VCaP (cell line): ENCODE measurements around the gene CC2D2B.
"Not testable (repeated sequence)": the region's sequence is repeated elsewhere in the genome, so short reads cannot be mapped to it uniquely, and the experiment has no call there.

Source experiments
- H3K27ac ChIP-seq: fragments of 450-650 bp; 2 replicates; pipeline ENCODE4 v1.5.1; 2017
- TF ChIP-seq, protein P1 (sequence below): fragments of 450-650 bp; conservative IDR thresholded peaks from 2 replicates; pipeline ENCODE4 v1.5.1; 2017; ENCODE audit warnings: mild to moderate bottlenecking, moderate library complexity

The CC2D2B gene

DNA sequence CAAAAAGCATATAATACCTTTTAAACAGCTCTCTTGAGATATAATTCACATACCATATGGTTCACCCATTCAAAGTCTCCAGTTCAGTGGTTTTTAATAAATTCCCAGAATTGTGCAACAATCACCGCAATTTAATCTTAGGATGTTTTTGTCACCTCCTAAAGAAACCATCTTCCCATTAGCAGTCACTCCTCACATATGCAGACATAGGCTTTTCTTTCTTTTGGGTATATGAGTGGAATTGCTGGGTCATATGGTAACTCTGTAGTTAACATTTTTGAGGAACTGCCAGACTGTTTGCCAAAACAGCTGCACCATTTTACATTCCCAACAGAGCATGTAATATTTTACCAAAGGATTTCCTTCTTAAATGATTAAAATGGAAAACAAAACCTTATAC is 57.0 kb downstream of the CC2D2B start:
- H3K27ac ChIP-seq: no peak overlapping the region
- TF ChIP-seq, protein P1, sequence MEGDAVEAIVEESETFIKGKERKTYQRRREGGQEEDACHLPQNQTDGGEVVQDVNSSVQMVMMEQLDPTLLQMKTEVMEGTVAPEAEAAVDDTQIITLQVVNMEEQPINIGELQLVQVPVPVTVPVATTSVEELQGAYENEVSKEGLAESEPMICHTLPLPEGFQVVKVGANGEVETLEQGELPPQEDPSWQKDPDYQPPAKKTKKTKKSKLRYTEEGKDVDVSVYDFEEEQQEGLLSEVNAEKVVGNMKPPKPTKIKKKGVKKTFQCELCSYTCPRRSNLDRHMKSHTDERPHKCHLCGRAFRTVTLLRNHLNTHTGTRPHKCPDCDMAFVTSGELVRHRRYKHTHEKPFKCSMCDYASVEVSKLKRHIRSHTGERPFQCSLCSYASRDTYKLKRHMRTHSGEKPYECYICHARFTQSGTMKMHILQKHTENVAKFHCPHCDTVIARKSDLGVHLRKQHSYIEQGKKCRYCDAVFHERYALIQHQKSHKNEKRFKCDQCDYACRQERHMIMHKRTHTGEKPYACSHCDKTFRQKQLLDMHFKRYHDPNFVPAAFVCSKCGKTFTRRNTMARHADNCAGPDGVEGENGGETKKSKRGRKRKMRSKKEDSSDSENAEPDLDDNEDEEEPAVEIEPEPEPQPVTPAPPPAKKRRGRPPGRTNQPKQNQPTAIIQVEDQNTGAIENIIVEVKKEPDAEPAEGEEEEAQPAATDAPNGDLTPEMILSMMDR: no peak

DNA sequence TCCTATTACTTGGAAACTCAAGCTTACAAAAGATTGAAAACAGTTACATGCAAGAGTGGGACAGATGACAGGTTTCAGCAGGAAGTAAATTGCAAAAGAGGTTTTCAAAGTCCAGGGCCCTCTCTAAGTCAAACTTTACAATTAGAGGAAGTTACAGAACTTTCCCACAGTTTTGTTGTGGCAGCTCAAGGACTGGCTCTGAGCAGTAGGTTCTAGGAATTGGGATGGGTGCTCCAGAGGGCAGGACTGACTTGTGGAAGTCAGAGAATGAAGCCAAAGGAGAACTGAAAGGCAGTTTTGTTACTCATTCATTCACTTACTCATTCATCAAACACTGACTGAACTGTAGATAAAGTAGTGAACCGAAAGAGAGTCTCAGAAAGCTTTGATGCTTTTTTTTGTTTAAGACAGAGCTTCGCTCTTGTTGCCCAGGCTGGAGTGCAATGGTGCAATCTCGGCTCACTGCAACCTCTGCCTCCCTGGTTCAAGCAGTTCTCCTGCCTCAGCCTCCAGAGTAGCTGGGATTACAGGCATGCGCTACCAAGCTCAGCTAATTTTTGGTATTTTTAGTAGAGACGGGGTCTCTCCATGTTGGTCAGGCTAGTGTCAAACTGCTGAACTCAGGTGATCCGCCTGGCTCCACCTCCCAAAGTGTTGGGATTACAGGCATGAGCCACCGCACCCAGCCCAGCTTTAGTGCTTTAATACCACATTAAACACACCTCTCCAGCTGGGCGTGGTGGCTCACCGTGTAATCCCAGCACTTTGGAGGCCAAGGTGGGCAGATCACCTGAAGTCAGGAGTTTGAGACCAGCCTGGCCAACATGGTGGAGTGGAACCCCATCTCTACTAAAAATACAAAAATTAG is 68.8 kb downstream of the CC2D2B start:
- H3K27ac ChIP-seq: no peak overlapping the region
- TF ChIP-seq, protein P1: no peak

- H3K27ac ChIP-seq: no peak overlapping the region
- TF ChIP-seq, protein P1: no peak
Measured at GRCh38 chr10:95982200-95982599, 74.4 kb downstream of the CC2D2B start.

DNA sequence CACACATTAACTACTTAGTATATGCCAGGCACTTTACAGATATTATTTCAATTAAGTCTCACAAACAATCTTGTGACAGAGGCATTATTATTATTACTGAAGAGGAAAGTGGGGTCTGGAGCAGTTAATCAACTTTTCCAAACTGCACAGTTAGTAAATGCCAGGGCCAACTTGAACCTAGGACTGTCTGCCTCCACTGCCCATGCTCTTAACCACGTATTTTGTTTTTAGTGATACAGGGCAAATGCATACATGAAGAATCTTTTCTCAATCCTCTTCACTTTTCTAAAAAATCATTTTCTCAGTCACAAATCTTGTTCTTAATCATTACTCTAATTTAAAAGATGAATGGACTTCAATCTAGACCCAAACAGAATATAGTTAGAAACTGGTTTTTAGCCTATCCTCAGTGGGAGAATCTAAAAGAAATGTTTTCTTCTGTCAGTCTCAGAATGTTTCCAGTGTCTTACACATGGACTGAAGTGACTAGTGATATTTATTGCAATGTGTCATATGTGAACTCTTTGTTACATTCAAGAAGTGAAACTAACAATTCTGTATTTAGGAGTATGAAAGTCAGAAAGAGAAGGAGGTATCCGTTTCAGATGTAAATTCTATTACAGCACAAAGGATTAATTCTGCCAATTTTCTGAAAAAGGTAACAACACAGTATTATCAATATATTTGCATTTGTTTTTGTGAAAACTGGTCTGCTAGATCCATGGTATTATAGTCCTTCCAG is 80.1 kb downstream of the CC2D2B start:
- TF ChIP-seq, protein P1: no peak
- no peak overlapping the region for H3K27ac ChIP-seq

- no peak overlapping the region for H3K27ac ChIP-seq
- TF ChIP-seq, protein P1: peak; percentile 23
Measured at GRCh38 chr10:95988702-95989101, 80.9 kb downstream of the CC2D2B start.

DNA sequence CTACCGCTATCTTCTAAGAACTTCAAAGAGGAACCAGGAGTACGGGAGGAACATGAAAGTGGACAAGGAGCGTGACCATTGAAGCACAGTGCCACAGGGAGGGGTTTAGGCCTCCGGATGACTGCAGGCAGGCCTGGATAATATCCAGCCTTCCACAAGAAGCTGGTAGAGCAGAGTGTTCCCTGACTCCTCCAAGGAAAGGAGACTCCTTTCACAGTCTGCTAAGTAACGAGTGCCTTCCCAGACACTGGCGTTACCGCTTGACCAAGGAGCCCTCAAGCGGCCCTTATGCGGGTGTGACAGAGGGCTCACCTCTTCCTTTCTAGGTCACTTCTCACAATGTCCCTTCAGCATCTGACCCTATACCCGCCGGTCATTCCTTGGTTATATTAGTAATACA is 86.6 kb downstream of the CC2D2B start:
- H3K27ac ChIP-seq: not testable (repeated sequence)

- TF ChIP-seq, protein P1: no peak
- H3K27ac ChIP-seq: no peak overlapping the region
Measured at GRCh38 chr10:95998255-95998784, 90.5 kb downstream of the CC2D2B start.
